GM12875 (cell line): Measurements from ENCODE around the gene PHLDA2.
"Not testable (repeated sequence)": the region's sequence is repeated elsewhere in the genome, so short reads cannot be mapped to it uniquely, and the experiment has no call there.

Experiments
- H3K4me3 ChIP-seq: one replicate; pipeline ENCODE4 v1.5.1; 2011; ENCODE audit warnings: low read depth, low read length, control low read depth
- CTCF ChIP-seq: IDR thresholded peaks from 2 replicates; pipeline ENCODE4 v1.5.1; 2011; ENCODE audit warnings: low read depth, mild to moderate bottlenecking, control low read depth, inconsistent platforms, low read length, moderate library complexity, borderline replicate concordance; ENCODE audit not compliant: insufficient read depth

PHLDA2 gene

GRCh38 chr11:2940147-2940920 lies 11.1 kb upstream of the PHLDA2 start:
- TF ChIP-seq CTCF: no peak
- no peak overlapping the region for H3K4me3 ChIP-seq

GRCh38 chr11:2938458-2939418 lies 9.5 kb upstream of the PHLDA2 start:
- H3K4me3 ChIP-seq: not testable (repeated sequence)

GRCh38 chr11:2937641-2938457 lies 8.6 kb upstream of the PHLDA2 start:
- not testable (repeated sequence) for H3K4me3 ChIP-seq

- no peak for TF ChIP-seq CTCF
Measured at GRCh38 chr11:2934611-2935239, 5.5 kb upstream of the PHLDA2 start.

GRCh38 chr11:2934021-2934550 lies 4.9 kb upstream of the PHLDA2 start:
- no peak for TF ChIP-seq CTCF
- no peak overlapping the region for H3K4me3 ChIP-seq

More at GRCh38 chr11:2934611-2935239, 5.5 kb upstream of the PHLDA2 start:
- H3K4me3 ChIP-seq: no peak overlapping the region

- no peak overlapping the region for H3K4me3 ChIP-seq
- no peak for TF ChIP-seq CTCF
Measured at GRCh38 chr11:2933375-2934020, 4.3 kb upstream of the PHLDA2 start.

GRCh38 chr11:2932850-2933251 lies 3.6 kb upstream of the PHLDA2 start:
- no peak for TF ChIP-seq CTCF
- no peak overlapping the region for H3K4me3 ChIP-seq
